Loucy (cell line): ENCODE results near the gene PCGF1.
A peak's percentile ranks its signal among the peaks of the same experiment; 100 is the strongest.
"Not testable (repeated sequence)": the region's sequence is repeated elsewhere in the genome, so short reads cannot be mapped to it uniquely, and the experiment has no call there.

Source experiments
- H2AFZ ChIP-seq: fragments of 200-600 bp; sonication (generic); 2 replicates; pipeline ENCODE4 v1.6.0; 2016; ENCODE audit warnings: antibody characterized with exemption, mild to moderate bottlenecking, low read length, moderate library complexity
- H3F3A ChIP-seq: fragments of 200-600 bp; 2 replicates; pipeline ENCODE4 v1.6.0; 2016; ENCODE audit warnings: antibody characterized with exemption, low read depth, mild to moderate bottlenecking
- H3K27me3 ChIP-seq: fragments of 200-600 bp; sonication (generic); 2 replicates; pipeline ENCODE4 v1.6.1; 2014; ENCODE audit warnings: low read length, mild to moderate bottlenecking; ENCODE audit not compliant: insufficient read depth, poor library complexity, severe bottlenecking
- H3K36me3 ChIP-seq: fragments of 200-600 bp; sonication (generic); 2 replicates; pipeline ENCODE4 v1.6.1; 2016; ENCODE audit warnings: low read length; ENCODE audit not compliant: insufficient read depth
- H3K4me1 ChIP-seq: fragments of 200-600 bp; sonication (generic); 2 replicates; pipeline ENCODE4 v1.5.1; 2014; ENCODE audit warnings: low read length, mild to moderate bottlenecking; ENCODE audit not compliant: insufficient read depth, poor library complexity, severe bottlenecking
- H3K4me2 ChIP-seq: fragments of 200-600 bp; sonication (generic); 2 replicates; pipeline ENCODE4 v1.6.0; 2014; ENCODE audit warnings: antibody characterized with exemption, low read length, low read depth, mild to moderate bottlenecking; ENCODE audit not compliant: poor library complexity, severe bottlenecking
- H3K4me3 ChIP-seq: fragments of 200-600 bp; sonication (generic); 2 replicates; pipeline ENCODE4 v1.5.1; 2014; ENCODE audit warnings: low read length, mild to moderate bottlenecking, mixed read lengths; ENCODE audit not compliant: poor library complexity, severe bottlenecking
- H3K79me2 ChIP-seq: fragments of 200-600 bp; sonication (generic); 2 replicates; pipeline ENCODE4 v1.6.1; 2014; ENCODE audit warnings: low read length; ENCODE audit not compliant: insufficient read depth
- H3K9ac ChIP-seq: fragments of 200-600 bp; sonication (generic); 2 replicates; pipeline ENCODE4 v1.6.0; 2014; ENCODE audit warnings: mild to moderate bottlenecking, low read depth, low read length, moderate library complexity; ENCODE audit not compliant: poor library complexity, severe bottlenecking
- H3K9me2 ChIP-seq: fragments of 200-600 bp; sonication (generic); replicated peaks from 2 replicates; pipeline ENCODE4 v1.6.1; 2016; ENCODE audit warnings: low read depth, low read length, mixed read lengths
- H3K9me3 ChIP-seq: fragments of 200-600 bp; sonication (generic); 2 replicates; pipeline ENCODE4 v1.6.1; 2014; ENCODE audit warnings: mild to moderate bottlenecking, antibody characterized with exemption, low read length, low read depth; ENCODE audit not compliant: insufficient read depth
- H4K20me1 ChIP-seq: fragments of 200-600 bp; sonication (generic); 2 replicates; pipeline ENCODE4 v1.6.0; 2014; ENCODE audit warnings: antibody characterized with exemption, low read length, mild to moderate bottlenecking; ENCODE audit not compliant: insufficient read depth, poor library complexity, severe bottlenecking
- EZH2phosphoT487 ChIP-seq: fragments of 200-600 bp; IDR thresholded peaks from 2 replicates; pipeline ENCODE4 v1.6.1; 2018; ENCODE audit warnings: antibody characterized with exemption, mild to moderate bottlenecking, moderate library complexity, borderline replicate concordance
- TF ChIP-seq, protein P1 (sequence below): fragments of 200-600 bp; sonication (generic); conservative IDR thresholded peaks from 2 replicates; pipeline ENCODE4 v1.5.1; 2014; ENCODE audit warnings: mild to moderate bottlenecking, antibody characterized with exemption, low read length

PCGF1 gene

GRCh38 chr2:74488643-74489481, 18.6 kb downstream of the PCGF1 start:
- Histone ChIP-seq H3K4me2 (no peak overlapping the region), H3K27me3 (no peaks in the 10 kb centered on the region), H3K36me3 (peaks cover 38% of the 10 kb centered on the region; the same call in 1 of the 2 replicates), H3K79me2 (peaks cover 9% of the 10 kb centered on the region; the same call in 1 of the 2 replicates), H3K9me3 (no peaks in the 10 kb centered on the region), H3K9ac (no peak overlapping the region), H2AFZ (no peak overlapping the region), H3F3A (no peaks in the 10 kb centered on the region), H3K4me3 (no peak overlapping the region), H3K9me2 (no peaks in the 10 kb centered on the region), H3K4me1 (no peaks in the 10 kb centered on the region), H4K20me1 (no peaks in the 10 kb centered on the region)
- TF ChIP-seq, protein P1, sequence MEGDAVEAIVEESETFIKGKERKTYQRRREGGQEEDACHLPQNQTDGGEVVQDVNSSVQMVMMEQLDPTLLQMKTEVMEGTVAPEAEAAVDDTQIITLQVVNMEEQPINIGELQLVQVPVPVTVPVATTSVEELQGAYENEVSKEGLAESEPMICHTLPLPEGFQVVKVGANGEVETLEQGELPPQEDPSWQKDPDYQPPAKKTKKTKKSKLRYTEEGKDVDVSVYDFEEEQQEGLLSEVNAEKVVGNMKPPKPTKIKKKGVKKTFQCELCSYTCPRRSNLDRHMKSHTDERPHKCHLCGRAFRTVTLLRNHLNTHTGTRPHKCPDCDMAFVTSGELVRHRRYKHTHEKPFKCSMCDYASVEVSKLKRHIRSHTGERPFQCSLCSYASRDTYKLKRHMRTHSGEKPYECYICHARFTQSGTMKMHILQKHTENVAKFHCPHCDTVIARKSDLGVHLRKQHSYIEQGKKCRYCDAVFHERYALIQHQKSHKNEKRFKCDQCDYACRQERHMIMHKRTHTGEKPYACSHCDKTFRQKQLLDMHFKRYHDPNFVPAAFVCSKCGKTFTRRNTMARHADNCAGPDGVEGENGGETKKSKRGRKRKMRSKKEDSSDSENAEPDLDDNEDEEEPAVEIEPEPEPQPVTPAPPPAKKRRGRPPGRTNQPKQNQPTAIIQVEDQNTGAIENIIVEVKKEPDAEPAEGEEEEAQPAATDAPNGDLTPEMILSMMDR: no peak
- no peak for TF ChIP-seq EZH2phosphoT487

DNA sequence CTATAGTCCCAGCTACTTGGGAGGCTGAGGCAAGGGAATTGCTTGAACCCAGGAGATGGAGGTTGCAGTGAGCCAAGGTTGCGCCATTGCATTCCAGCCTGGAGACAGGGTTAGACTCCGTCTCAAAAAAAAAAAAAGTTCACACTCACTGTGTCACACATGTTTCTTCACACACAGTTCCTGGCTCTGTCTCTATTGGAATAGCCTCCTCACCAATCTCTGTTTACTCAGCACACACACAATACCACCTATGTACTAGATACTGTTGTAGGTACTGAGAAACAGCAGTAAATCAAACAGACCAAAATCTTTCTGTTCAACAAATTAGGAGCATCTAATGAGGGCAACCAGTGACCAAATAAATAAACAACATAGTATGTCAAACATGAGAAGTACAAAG, 21.4 kb downstream of the PCGF1 start:
- no peaks in the 10 kb centered on the region for H3F3A ChIP-seq
- H3K36me3 ChIP-seq: peaks cover 10% of the 10 kb centered on the region; the same call in 1 of the 2 replicates

DNA sequence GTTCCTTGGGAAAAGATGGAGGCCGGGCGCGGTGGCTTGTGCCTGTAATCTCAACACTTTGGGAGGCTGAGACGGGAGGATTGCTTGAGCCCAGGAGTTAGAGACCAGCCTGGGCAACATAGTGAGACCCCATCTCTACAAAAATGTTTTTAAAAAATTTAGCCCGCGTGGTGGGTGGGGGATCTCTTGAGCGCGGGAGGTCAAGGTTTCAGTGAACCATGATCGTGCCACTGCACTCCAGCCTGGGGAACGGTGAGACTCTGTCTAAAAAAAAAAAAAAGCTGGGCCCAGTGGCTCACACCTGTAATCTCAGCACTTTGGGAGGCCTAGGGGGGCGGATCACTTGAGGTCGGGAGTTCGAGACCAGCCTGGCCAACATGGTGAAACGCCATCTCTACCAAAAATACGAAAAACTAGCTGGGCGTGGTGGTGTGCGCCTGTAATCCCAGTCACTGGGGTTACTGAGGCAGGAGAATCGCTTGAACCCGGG, 23.8 kb downstream of the PCGF1 start:
- H3K4me1 ChIP-seq: peaks cover 29% of the 10 kb centered on the region
- H3F3A ChIP-seq, H3K9me2 ChIP-seq, H3K36me3 ChIP-seq, H4K20me1 ChIP-seq, H3K27me3 ChIP-seq, H2AFZ ChIP-seq, H3K9me3 ChIP-seq: not testable (repeated sequence)
- H3K4me2 ChIP-seq: peak overlapping the region; percentile 82
- H3K9ac ChIP-seq: peak overlapping the region; percentile 80
- H3K79me2 ChIP-seq: peaks cover 53% of the 10 kb centered on the region
- H3K4me3 ChIP-seq: peak overlapping the region; percentile 79

More for the DNA sequence above, 21.4 kb downstream of the PCGF1 start:
- Histone ChIP-seq H4K20me1 (peaks cover 8% of the 10 kb centered on the region), H3K9me2 (no peaks in the 10 kb centered on the region), H3K27me3 (no peaks in the 10 kb centered on the region), H3K9ac (no peak overlapping the region), H3K4me3 (no peak overlapping the region), H3K4me1 (peaks cover 11% of the 10 kb centered on the region), H2AFZ (no peak overlapping the region), H3K4me2 (no peak overlapping the region), H3K9me3 (no peaks in the 10 kb centered on the region), H3K79me2 (peaks cover 30% of the 10 kb centered on the region)
- TF ChIP-seq, protein P1: no peak
- TF ChIP-seq EZH2phosphoT487: no peak
